Lower lobe of right lung (tissue), 2 donors: ENCODE data around the gene GOLGA6L26. TPM values are rescaled to one million over a fixed set of nuclear protein-coding genes. Genes with fewer than 3 reads are reported as not detected.
"Not testable (repeated sequence)": the region's sequence is repeated elsewhere in the genome, so short reads cannot be mapped to it uniquely, and the experiment has no call there.

ENCODE experiments used
- ATAC-seq, 2 donors: fragments of 200-7000 bp; cut with Tn5 transposase; one replicate each; pipeline ENCODE4 v1.9.1; 2020 to 2022; ENCODE audit warnings: mild to moderate bottlenecking in 2 of 2, moderate library complexity in 2 of 2
- DNase-seq: peaks from one replicate; pipeline ENCODE4 v3.0.0-alpha.2; 2020
- H3K27ac ChIP-seq: fragments of 200-600 bp; one replicate; pipeline ENCODE4 v1.8.0; 2022
- H3K27me3 ChIP-seq: fragments of 200-600 bp; one replicate; pipeline ENCODE4 v1.8.0; 2022; ENCODE audit warnings: low read depth
- H3K36me3 ChIP-seq: fragments of 200-600 bp; one replicate; pipeline ENCODE4 v1.8.0; 2022; ENCODE audit warnings: mild to moderate bottlenecking
- H3K4me1 ChIP-seq: fragments of 200-600 bp; one replicate; pipeline ENCODE4 v1.8.0; 2022
- H3K4me3 ChIP-seq: fragments of 200-600 bp; one replicate; pipeline ENCODE4 v1.8.0; 2022; ENCODE audit warnings: mild to moderate bottlenecking
- H3K9me3 ChIP-seq: fragments of 200-600 bp; one replicate; pipeline ENCODE4 v1.8.0; 2022
- CTCF ChIP-seq: fragments of 200-600 bp; IDR thresholded peaks from one replicate; pipeline ENCODE4 v1.8.0; 2022; ENCODE audit warnings: antibody characterized with exemption, mild to moderate bottlenecking
- intact Hi-C: fragments of 100-400 bp; cut with DNase I; formaldehyde crosslinking; loops from one replicate; pipeline ENCODE4 v1.11.0; 2022
- long read RNA-seq: library from polyadenylated mRNA; unstranded; transcript quantifications from one replicate; pipeline ENCODE4 v2.0.0, GENCODE V29; 2021
- total RNA-seq: library from RNA; stranded (reverse); fragmentation: NEBNext Ultra II Directional; extraction: Animal tissue kit (Norgen Biotek cat#: 25700); gene quantifications from one replicate; pipeline ENCODE4 v1.2.1, GENCODE V29; 2021
- donor health status: DM: no; HTN: yes; CAD: no; lungs with severe emphysema.

The GOLGA6L26 gene
- total RNA-seq, result not detected
- long read RNA-seq, result 0 reads

- ATAC-seq, H3K27me3 ChIP-seq, H3K4me3 ChIP-seq, H3K4me1 ChIP-seq, intact Hi-C loops, DNase-seq, H3K27ac ChIP-seq, H3K36me3 ChIP-seq, H3K9me3 ChIP-seq: not testable (repeated sequence)
Observed at GRCh38 chr15:23334096-23334495, at the start of gene GOLGA6L26. TSS of gene GOLGA6L26 (minus strand) at chr15:23334196. CDS start at chr15:23334135, 61 bp downstream.

- ATAC-seq, H3K27ac ChIP-seq, H3K4me1 ChIP-seq, H3K27me3 ChIP-seq, H3K4me3 ChIP-seq, intact Hi-C loops, DNase-seq, H3K36me3 ChIP-seq, H3K9me3 ChIP-seq: not testable (repeated sequence)
Observed at GRCh38 chr15:23381192-23381591, 47.2 kb upstream of the GOLGA6L26 start.

GRCh38 chr15:23380700-23381099 lies 46.7 kb upstream of the GOLGA6L26 start:
- intact Hi-C loops, H3K9me3 ChIP-seq, H3K27ac ChIP-seq, H3K4me1 ChIP-seq, ATAC-seq, H3K27me3 ChIP-seq, H3K4me3 ChIP-seq, DNase-seq, H3K36me3 ChIP-seq: not testable (repeated sequence)

- ATAC-seq, H3K36me3 ChIP-seq, DNase-seq, H3K4me3 ChIP-seq, H3K27ac ChIP-seq, H3K27me3 ChIP-seq, H3K9me3 ChIP-seq, H3K4me1 ChIP-seq, intact Hi-C loops: not testable (repeated sequence)
Observed at GRCh38 chr15:23378946-23379345, 45.0 kb upstream of the GOLGA6L26 start.

- intact Hi-C loops, DNase-seq, H3K4me3 ChIP-seq: not testable (repeated sequence)
Observed at GRCh38 chr15:23374226-23374625, 40.2 kb upstream of the GOLGA6L26 start.

GRCh38 chr15:23372891-23373600 lies 39.0 kb upstream of the GOLGA6L26 start:
- H3K9me3 ChIP-seq, H3K36me3 ChIP-seq, H3K27ac ChIP-seq, H3K4me3 ChIP-seq, DNase-seq, ATAC-seq, intact Hi-C loops, H3K4me1 ChIP-seq, H3K27me3 ChIP-seq: not testable (repeated sequence)

More at GRCh38 chr15:23374226-23374625, 40.2 kb upstream of the GOLGA6L26 start:
- not testable (repeated sequence) for H3K27ac ChIP-seq, H3K4me1 ChIP-seq, H3K9me3 ChIP-seq, ATAC-seq, H3K27me3 ChIP-seq, H3K36me3 ChIP-seq

- ATAC-seq (no peak), DNase-seq (no peak)
- TF ChIP-seq CTCF, result no peak
- intact Hi-C loops, result no loop called here
- Histone ChIP-seq H3K9me3 (no peaks in the 10 kb centered on the region), H3K4me3 (no peak overlapping the region), H3K27ac (no peak overlapping the region), H3K27me3 (no peaks in the 10 kb centered on the region), H3K36me3 (no peaks in the 10 kb centered on the region), H3K4me1 (no peaks in the 10 kb centered on the region)
Observed at GRCh38 chr15:23372284-23372683, 38.3 kb upstream of the GOLGA6L26 start.

- H3K4me1 ChIP-seq, H3K4me3 ChIP-seq, H3K27ac ChIP-seq, ATAC-seq, H3K36me3 ChIP-seq, H3K27me3 ChIP-seq, intact Hi-C loops, H3K9me3 ChIP-seq, DNase-seq: not testable (repeated sequence)
Observed at GRCh38 chr15:23371868-23372267, 37.9 kb upstream of the GOLGA6L26 start.

GRCh38 chr15:23371134-23371533 lies 37.1 kb upstream of the GOLGA6L26 start:
- H3K36me3 ChIP-seq, H3K27me3 ChIP-seq, H3K4me1 ChIP-seq, ATAC-seq, H3K4me3 ChIP-seq, H3K27ac ChIP-seq, DNase-seq, H3K9me3 ChIP-seq, intact Hi-C loops: not testable (repeated sequence)
